ENCODE results near the gene BMERB1. TPM values are rescaled to one million over a fixed set of nuclear protein-coding genes. Genes with fewer than 3 reads are reported as not detected.
"Not testable (repeated sequence)": the region's sequence is repeated elsewhere in the genome, so short reads cannot be mapped to it uniquely, and the experiment has no call there.

The BMERB1 gene
- total RNA-seq, 2 experiments from 2014 or later, result 0.85 to 0.98 TPM

DNA sequence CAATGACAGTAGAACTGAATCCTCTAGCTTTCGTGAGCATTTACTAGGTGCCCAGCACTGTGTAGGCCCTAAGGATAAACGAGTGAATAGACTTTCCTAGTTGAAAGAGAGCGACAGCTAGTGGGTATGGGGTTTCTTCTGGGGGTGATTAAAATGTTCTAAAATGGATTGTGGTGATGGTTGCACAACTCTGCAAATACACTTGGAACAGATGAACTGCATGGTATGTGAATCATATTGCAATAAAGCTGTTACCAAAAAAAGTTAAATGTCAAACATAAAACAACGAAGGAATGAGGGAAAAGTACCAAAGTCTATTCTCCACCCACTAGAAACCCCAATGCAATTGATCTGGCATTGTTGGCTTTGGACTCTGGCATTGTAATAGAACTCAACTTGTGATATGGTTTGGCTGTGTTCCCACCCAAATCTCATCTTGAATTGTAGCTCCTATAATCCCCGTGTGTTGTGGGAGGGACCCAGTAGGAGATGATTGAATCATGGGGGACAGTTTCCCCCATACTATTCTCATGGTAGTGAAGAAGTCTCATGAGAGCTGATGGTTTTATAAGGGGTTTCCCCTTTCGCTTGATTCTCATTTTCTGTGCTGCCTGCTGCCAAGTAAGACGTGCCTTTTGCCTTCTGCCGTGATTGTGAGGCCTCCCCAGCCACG, 138.1 kb downstream of the BMERB1 start:
- intact Hi-C loops (cut with DNase I, micrococcal nuclease), result no loop called here
- CTCF ChIA-PET, result no interaction called here

DNA sequence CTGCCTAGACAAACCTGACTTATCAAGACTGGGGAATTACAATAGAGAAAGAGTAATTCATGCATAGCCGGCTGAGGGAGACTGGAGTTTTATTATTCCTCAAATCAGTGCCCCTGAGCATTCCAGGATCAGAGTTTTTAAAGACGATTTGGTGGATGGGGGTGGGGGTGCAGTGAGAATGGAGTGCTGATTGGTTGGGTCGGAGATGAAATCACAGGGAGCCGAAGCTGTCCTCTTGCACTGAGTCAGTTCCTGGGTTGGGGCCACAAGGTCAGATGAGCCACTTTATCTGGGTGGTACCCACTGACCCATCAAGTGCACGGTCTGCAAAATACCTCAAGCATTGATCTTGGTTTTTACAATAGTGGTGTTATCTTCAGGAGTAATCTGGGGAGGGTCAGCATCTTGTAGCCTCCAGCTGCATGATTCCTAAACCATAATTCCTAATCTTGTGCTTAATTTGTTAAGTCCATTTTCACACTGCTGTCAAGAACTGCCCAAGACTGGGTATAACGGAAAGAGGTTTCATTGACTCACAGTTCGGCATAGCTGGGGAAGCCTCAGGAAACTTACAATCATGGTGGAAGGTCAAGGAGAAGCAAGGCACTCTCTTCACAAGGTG, 139.0 kb downstream of the BMERB1 start:
- H3K4me3 ChIP-seq (ENCODE audit: low read length), result no peak overlapping the region
- H3K4me1 ChIP-seq (ENCODE audit: insufficient read depth, low read length), result no peaks in the 10 kb centered on the region
- no peaks in the 10 kb centered on the region for H3K27me3 ChIP-seq (ENCODE audit: control insufficient read depth in 1 of 2, insufficient read depth in 2 of 2, low read length in 2 of 2)
- H3K9me3 ChIP-seq (ENCODE audit: control insufficient read depth in 1 of 2, insufficient read depth in 1 of 2, low read length in 2 of 2), result no peaks in the 10 kb centered on the region
- Mint-ChIP-seq H3K27me3 (no peaks in the 10 kb centered on the region), H3K27ac (no peak overlapping the region), H3K4me3 (no peak overlapping the region), H3K36me3 (ENCODE audit: low read depth) (no peaks in the 10 kb centered on the region), H3K4me1 (ENCODE audit: low read depth) (no peaks in the 10 kb centered on the region), H3K9me3 (no peaks in the 10 kb centered on the region)
- ChIA-PET CTCF (no interaction called here), POLR2A (no interaction called here)
- H3K36me3 ChIP-seq (ENCODE audit: insufficient read depth, low read length), result no peaks in the 10 kb centered on the region
- ATAC-seq (ENCODE audit: poor library complexity) (no peak), DNase-seq (no peak)
- intact Hi-C loops (cut with DNase I, micrococcal nuclease), result no loop called here
- TF ChIP-seq, protein P1, sequence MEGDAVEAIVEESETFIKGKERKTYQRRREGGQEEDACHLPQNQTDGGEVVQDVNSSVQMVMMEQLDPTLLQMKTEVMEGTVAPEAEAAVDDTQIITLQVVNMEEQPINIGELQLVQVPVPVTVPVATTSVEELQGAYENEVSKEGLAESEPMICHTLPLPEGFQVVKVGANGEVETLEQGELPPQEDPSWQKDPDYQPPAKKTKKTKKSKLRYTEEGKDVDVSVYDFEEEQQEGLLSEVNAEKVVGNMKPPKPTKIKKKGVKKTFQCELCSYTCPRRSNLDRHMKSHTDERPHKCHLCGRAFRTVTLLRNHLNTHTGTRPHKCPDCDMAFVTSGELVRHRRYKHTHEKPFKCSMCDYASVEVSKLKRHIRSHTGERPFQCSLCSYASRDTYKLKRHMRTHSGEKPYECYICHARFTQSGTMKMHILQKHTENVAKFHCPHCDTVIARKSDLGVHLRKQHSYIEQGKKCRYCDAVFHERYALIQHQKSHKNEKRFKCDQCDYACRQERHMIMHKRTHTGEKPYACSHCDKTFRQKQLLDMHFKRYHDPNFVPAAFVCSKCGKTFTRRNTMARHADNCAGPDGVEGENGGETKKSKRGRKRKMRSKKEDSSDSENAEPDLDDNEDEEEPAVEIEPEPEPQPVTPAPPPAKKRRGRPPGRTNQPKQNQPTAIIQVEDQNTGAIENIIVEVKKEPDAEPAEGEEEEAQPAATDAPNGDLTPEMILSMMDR (IDR thresholded peaks at IDR 0.05), result no peak
- H3K27ac ChIP-seq (ENCODE audit: low read depth in 1 of 2, low read length in 2 of 2), result no peak overlapping the region

More for the DNA sequence above, 138.1 kb downstream of the BMERB1 start:
- no peak overlapping the region for H3K27ac Mint-ChIP-seq
- Histone ChIP-seq H3K9me3 (ENCODE audit: control insufficient read depth in 1 of 2, insufficient read depth in 1 of 2, low read length in 2 of 2) (no peaks in the 10 kb centered on the region), H3K4me3 (ENCODE audit: low read length) (no peak overlapping the region), H3K4me1 (ENCODE audit: insufficient read depth, low read length) (no peaks in the 10 kb centered on the region), H3K36me3 (ENCODE audit: insufficient read depth, low read length) (no peaks in the 10 kb centered on the region), H3K27me3 (ENCODE audit: control insufficient read depth in 1 of 2, insufficient read depth in 2 of 2, low read length in 2 of 2) (no peaks in the 10 kb centered on the region), H3K27ac (ENCODE audit: low read depth in 1 of 2, low read length in 2 of 2) (no peak overlapping the region)
- ATAC-seq (ENCODE audit: poor library complexity) (no peak), DNase-seq (no peak)
- H3K9me3 Mint-ChIP-seq, result no peaks in the 10 kb centered on the region
- no peaks in the 10 kb centered on the region for H3K36me3 Mint-ChIP-seq (ENCODE audit: low read depth)
- no peak overlapping the region for H3K4me3 Mint-ChIP-seq
- H3K4me1 Mint-ChIP-seq (ENCODE audit: low read depth), result no peaks in the 10 kb centered on the region
- TF ChIP-seq, protein P1 (IDR thresholded peaks at IDR 0.05), result no peak
- H3K27me3 Mint-ChIP-seq, result no peaks in the 10 kb centered on the region
- POLR2A ChIA-PET, result no interaction called here

DNA sequence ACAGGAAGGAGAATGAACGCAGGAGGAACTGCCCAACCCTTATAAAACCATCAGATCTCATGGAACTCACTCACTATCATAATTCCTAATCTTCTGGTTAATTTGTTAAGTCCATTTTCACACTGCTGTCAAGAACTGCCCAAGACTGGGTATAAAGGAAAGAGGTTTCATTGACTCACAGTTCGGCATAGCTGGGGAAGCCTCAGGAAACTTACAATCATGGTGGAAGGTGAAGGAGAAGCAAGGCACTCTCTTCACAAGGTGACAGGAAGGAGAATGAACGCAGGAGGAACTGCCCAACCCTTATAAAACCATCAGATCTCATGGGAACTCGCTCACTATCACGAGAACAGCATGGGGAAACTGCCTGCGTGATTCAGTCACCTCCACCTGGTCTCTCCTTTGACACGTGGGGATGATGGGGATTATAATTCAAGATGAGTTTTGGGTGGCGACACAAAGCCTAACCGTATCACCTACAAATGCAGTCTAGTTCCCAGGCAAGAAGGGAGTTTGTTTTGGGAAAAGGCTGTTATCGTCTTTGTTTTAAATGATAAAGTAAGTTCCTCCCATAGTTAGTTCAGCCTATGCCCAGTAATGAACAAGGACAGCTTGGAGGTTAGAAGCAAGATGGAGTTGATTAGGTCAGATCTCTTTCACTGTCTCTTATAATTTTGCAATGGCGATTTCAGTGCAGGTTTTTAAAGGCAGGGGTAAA, 139.7 kb downstream of the BMERB1 start:
- H3K4me1 ChIP-seq (ENCODE audit: insufficient read depth, low read length); H3K9me3 Mint-ChIP-seq; H3K27ac ChIP-seq (ENCODE audit: low read depth in 1 of 2, low read length in 2 of 2); H3K36me3 Mint-ChIP-seq (ENCODE audit: low read depth); H3K9me3 ChIP-seq (ENCODE audit: control insufficient read depth in 1 of 2, insufficient read depth in 1 of 2, low read length in 2 of 2); ATAC-seq (ENCODE audit: poor library complexity); POLR2A ChIA-PET; H3K4me1 Mint-ChIP-seq (ENCODE audit: low read depth); intact Hi-C loops (cut with DNase I, micrococcal nuclease); H3K27ac Mint-ChIP-seq; H3K27me3 ChIP-seq (ENCODE audit: control insufficient read depth in 1 of 2, insufficient read depth in 2 of 2, low read length in 2 of 2); DNase-seq; H3K36me3 ChIP-seq (ENCODE audit: insufficient read depth, low read length); H3K27me3 Mint-ChIP-seq; H3K4me3 Mint-ChIP-seq; H3K4me3 ChIP-seq (ENCODE audit: low read length): not testable (repeated sequence)
- CTCF ChIA-PET, result interaction anchor here (0.7 kb wide), 1 partner anchor 71 kb away, joined by 3 read pairs; no protein-coding TSS in a partner anchor
